Astrocyte (in vitro differentiated cells and primary cell): ENCODE data around the gene FGD5. TPM values are rescaled to one million over a fixed set of nuclear protein-coding genes. Genes with fewer than 3 reads are reported as not detected.

Source experiments
- DNase-seq: peaks from one replicate; pipeline ENCODE4 v3.0.0-alpha.2; 2010; ENCODE audit warnings: low read depth
- FAIRE-seq: peaks from 2 replicates; lab custom pipeline; 2011; peaks lifted over from hg19 to GRCh38; lab: Jason Lieb, UNC
- H2AFZ ChIP-seq: 2 replicates; pipeline ENCODE4 v1.6.0; 2012; ENCODE audit warnings: low read depth, low read length, inconsistent platforms
- H3K27ac ChIP-seq: 2 replicates; pipeline ENCODE4 v1.5.1; 2011; ENCODE audit warnings: low read depth, low read length, inconsistent platforms
- H3K27me3 ChIP-seq: 2 replicates; pipeline ENCODE4 v1.6.0; 2011; ENCODE audit warnings: low read length, inconsistent platforms; ENCODE audit not compliant: insufficient read depth
- H3K36me3 ChIP-seq: 2 replicates; pipeline ENCODE4 v1.5.1; 2011; ENCODE audit warnings: low read length, inconsistent platforms; ENCODE audit not compliant: insufficient read depth
- H3K4me1 ChIP-seq: 2 replicates; pipeline ENCODE4 v1.5.1; 2011; ENCODE audit warnings: low read length, inconsistent platforms; ENCODE audit not compliant: insufficient read depth
- H3K4me2 ChIP-seq: 2 replicates; pipeline ENCODE4 v1.6.0; 2012; ENCODE audit warnings: low read length, inconsistent platforms
- H3K4me3 ChIP-seq: 2 replicates; pipeline ENCODE4 v1.5.1; 2011; ENCODE audit warnings: low read depth, mild to moderate bottlenecking, low read length, inconsistent platforms; ENCODE audit not compliant: insufficient read depth
- H3K79me2 ChIP-seq: 2 replicates; pipeline ENCODE4 v1.6.0; 2012; ENCODE audit warnings: mild to moderate bottlenecking, low read length, inconsistent platforms; ENCODE audit not compliant: insufficient read depth
- H3K9ac ChIP-seq: 2 replicates; pipeline ENCODE4 v1.6.0; 2012; ENCODE audit warnings: mild to moderate bottlenecking, low read length, inconsistent platforms
- H3K9me3 ChIP-seq: 2 replicates; pipeline ENCODE4 v1.5.1; 2012; ENCODE audit warnings: low read depth, mild to moderate bottlenecking, low read length, inconsistent platforms; ENCODE audit not compliant: insufficient read depth
- H4K20me1 ChIP-seq: 2 replicates; pipeline ENCODE4 v1.6.0; 2012; ENCODE audit warnings: low read length, inconsistent platforms; ENCODE audit not compliant: insufficient read depth
- H3K27ac Mint-ChIP-seq: one replicate; pipeline ENCODE4 v1.8.0; 2021; ENCODE audit warnings: mild to moderate bottlenecking, mixed read lengths; ENCODE audit not compliant: unreplicated experiment
- H3K27me3 Mint-ChIP-seq: one replicate; pipeline ENCODE4 v1.8.0; 2021; ENCODE audit warnings: low read depth, mixed read lengths; ENCODE audit not compliant: unreplicated experiment
- H3K36me3 Mint-ChIP-seq: one replicate; pipeline ENCODE4 v1.8.0; 2021; ENCODE audit warnings: low read depth, mixed read lengths; ENCODE audit not compliant: unreplicated experiment
- H3K4me1 Mint-ChIP-seq: one replicate; pipeline ENCODE4 v1.8.0; 2021; ENCODE audit warnings: low read depth, mixed read lengths; ENCODE audit not compliant: unreplicated experiment
- H3K4me3 Mint-ChIP-seq: one replicate; pipeline ENCODE4 v1.8.0; 2021; ENCODE audit warnings: mild to moderate bottlenecking, moderate library complexity, mixed read lengths; ENCODE audit not compliant: unreplicated experiment
- H3K9me3 Mint-ChIP-seq: one replicate; pipeline ENCODE4 v1.8.0; 2021; ENCODE audit warnings: mild to moderate bottlenecking, mixed read lengths; ENCODE audit not compliant: unreplicated experiment
- EZH2 ChIP-seq: IDR thresholded peaks from 2 replicates; pipeline ENCODE4 v1.6.1; 2012; ENCODE audit warnings: mild to moderate bottlenecking, low read length, inconsistent platforms; ENCODE audit not compliant: insufficient read depth
- total RNA-seq: library from RNA; stranded (reverse); gene quantifications from 2 replicates; pipeline ENCODE4 v1.2.1, GENCODE V29; 2021
- TF ChIP-seq, protein P1 (sequence below): IDR thresholded peaks from 2 replicates; pipeline ENCODE4 v1.5.1; 2011; ENCODE audit warnings: low read depth, mild to moderate bottlenecking, inconsistent platforms, low read length, moderate library complexity; ENCODE audit not compliant: insufficient read depth

FGD5 gene
- total RNA-seq, 1 donor from 2014 or later = 2.0 TPM

DNA sequence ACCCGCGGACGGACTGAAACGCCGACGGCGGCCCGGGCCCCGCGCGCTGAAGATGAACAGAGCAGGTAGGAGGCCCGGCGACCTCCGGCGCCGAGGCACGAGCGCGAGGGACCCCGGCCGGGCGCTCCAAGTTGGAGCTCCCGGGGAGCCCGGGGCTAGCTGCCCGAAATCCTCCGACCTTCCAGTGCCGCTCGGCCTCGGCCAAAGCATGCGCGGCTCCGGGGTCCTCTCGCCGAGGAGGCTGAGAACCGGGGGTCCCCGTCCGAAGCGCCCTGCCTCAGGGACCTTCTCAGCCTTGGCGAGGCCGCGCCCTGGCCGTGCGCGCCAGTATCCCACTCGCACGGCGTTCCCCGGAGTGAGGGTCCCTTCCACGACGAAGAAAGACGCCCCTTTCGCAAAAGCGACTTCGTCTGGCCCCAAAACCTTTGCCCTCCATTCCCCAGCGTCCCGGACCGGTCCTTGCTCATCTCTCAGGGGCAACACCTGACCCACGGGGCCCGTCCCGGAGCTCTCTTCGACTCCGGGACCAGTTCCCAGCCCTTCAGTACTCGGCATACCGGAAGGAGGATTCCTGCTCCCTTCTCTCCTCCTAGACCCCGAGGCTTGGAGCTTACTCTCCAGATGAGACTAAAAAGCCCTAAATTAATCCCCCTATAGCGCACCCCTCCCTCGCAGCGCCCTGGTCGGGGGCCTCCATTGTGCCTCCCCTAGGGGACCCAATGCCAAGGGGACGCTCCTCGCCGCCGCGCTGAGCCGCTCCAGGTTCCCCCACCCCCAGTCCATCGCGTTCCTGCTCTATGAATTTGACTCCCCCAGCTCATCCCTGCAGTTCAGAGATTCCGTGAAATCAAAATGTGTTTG lies 7.7 kb upstream of the FGD5 start:
- peak overlapping the region; percentile 18 for H2AFZ ChIP-seq
- no peaks in the 10 kb centered on the region for H4K20me1 ChIP-seq
- no peaks in the 10 kb centered on the region for H3K9me3 ChIP-seq
- no peaks in the 10 kb centered on the region for H3K4me1 ChIP-seq
- H3K4me3 ChIP-seq = peak overlapping the region; percentile 17
- Mint-ChIP-seq H3K27ac (no peak overlapping the region), H3K27me3 (peaks cover 74% of the 10 kb centered on the region), H3K4me3 (peak overlapping the region; percentile 83), H3K4me1 (peaks cover 13% of the 10 kb centered on the region), H3K36me3 (no peaks in the 10 kb centered on the region), H3K9me3 (peaks cover 2% of the 10 kb centered on the region)
- no peak overlapping the region for H3K27ac ChIP-seq
- peaks cover 57% of the 10 kb centered on the region for H3K27me3 ChIP-seq
- no peak for DNase-seq
- no peaks in the 10 kb centered on the region for H3K36me3 ChIP-seq
- H3K79me2 ChIP-seq = no peaks in the 10 kb centered on the region
- H3K9ac ChIP-seq = no peak overlapping the region
- H3K4me2 ChIP-seq = peak overlapping the region; percentile 54
- no peak for FAIRE-seq
- TF ChIP-seq EZH2 = peak; percentile 51
- TF ChIP-seq, protein P1, sequence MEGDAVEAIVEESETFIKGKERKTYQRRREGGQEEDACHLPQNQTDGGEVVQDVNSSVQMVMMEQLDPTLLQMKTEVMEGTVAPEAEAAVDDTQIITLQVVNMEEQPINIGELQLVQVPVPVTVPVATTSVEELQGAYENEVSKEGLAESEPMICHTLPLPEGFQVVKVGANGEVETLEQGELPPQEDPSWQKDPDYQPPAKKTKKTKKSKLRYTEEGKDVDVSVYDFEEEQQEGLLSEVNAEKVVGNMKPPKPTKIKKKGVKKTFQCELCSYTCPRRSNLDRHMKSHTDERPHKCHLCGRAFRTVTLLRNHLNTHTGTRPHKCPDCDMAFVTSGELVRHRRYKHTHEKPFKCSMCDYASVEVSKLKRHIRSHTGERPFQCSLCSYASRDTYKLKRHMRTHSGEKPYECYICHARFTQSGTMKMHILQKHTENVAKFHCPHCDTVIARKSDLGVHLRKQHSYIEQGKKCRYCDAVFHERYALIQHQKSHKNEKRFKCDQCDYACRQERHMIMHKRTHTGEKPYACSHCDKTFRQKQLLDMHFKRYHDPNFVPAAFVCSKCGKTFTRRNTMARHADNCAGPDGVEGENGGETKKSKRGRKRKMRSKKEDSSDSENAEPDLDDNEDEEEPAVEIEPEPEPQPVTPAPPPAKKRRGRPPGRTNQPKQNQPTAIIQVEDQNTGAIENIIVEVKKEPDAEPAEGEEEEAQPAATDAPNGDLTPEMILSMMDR = no peak

DNA sequence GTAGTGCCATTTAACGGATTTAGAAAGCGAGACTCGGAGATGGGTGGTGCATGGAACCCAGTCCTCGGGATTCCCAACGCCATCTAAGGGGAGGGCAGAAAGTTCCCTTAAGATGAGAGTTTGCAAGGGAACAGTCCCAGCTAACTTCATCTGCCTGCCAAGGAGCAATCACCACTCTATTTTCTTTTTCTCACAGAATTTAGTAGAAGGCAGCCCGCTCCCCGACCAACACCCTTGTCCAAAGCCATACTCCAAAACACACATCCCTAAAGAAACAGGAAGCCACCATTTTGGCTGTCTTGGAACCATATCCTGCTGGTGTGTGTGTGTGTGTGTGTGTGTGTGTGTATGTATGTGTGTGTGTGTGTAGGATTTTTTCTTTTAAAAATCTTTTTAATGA lies 7.1 kb upstream of the FGD5 start:
- H3K27ac ChIP-seq = no peak overlapping the region
- TF ChIP-seq, protein P1 = no peak
- no peak for TF ChIP-seq EZH2
- H3K27me3 ChIP-seq = peaks cover 57% of the 10 kb centered on the region
- H3K4me3 ChIP-seq = no peak overlapping the region
- peaks cover 7% of the 10 kb centered on the region for H3K4me1 Mint-ChIP-seq
- DNase-seq (no peak), FAIRE-seq (no peak)
- no peak overlapping the region for H2AFZ ChIP-seq
- H3K27me3 Mint-ChIP-seq = peaks cover 72% of the 10 kb centered on the region
- no peak overlapping the region for H3K9ac ChIP-seq
- no peaks in the 10 kb centered on the region for H3K79me2 ChIP-seq
- H3K9me3 ChIP-seq = no peaks in the 10 kb centered on the region
- no peaks in the 10 kb centered on the region for H3K4me1 ChIP-seq
- no peaks in the 10 kb centered on the region for H3K36me3 ChIP-seq
- no peaks in the 10 kb centered on the region for H3K36me3 Mint-ChIP-seq
- H4K20me1 ChIP-seq = no peaks in the 10 kb centered on the region
- no peak overlapping the region for H3K27ac Mint-ChIP-seq
- peak overlapping the region; percentile 83 for H3K4me3 Mint-ChIP-seq
- H3K9me3 Mint-ChIP-seq = peaks cover 2% of the 10 kb centered on the region
- H3K4me2 ChIP-seq = peak overlapping the region; percentile 54

DNA sequence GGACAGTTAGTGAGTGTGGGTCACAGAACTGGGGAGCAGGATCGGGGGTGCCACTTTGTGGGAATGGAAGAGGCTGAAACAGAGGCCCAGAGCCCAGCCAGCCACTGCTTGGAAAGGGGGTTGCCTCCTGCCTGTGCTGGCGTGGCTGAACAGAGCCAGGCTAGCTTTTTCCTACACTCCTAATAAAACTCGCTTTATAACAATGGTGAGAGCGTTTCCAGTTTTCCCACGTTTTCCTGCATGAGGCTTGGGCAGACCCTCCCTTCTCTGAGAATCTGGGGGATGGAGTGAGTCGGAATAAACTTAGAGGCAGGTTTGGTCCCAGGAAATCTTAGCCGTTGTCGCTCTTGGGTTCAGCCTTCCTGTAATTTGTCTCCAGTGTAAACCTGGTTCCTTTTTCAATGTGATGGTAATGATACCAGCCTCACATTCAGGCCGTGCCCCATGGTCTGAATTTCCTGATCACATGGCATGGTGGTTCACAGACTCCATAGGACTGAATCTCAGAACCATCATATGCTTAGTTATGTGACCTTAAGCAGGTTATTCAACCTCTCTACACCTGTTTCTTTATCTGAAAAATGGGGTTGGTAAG lies 6.5 kb upstream of the FGD5 start:
- Mint-ChIP-seq H3K9me3 (peaks cover 2% of the 10 kb centered on the region), H3K4me3 (no peak overlapping the region), H3K27me3 (peaks cover 69% of the 10 kb centered on the region), H3K4me1 (peaks cover 2% of the 10 kb centered on the region), H3K27ac (no peak overlapping the region), H3K36me3 (no peaks in the 10 kb centered on the region)
- no peak for TF ChIP-seq EZH2
- TF ChIP-seq, protein P1 = no peak
- no peak overlapping the region for H3K9ac ChIP-seq
- peaks cover 57% of the 10 kb centered on the region for H3K27me3 ChIP-seq
- no peaks in the 10 kb centered on the region for H3K79me2 ChIP-seq
- H3K4me2 ChIP-seq = no peak overlapping the region
- no peaks in the 10 kb centered on the region for H4K20me1 ChIP-seq
- no peaks in the 10 kb centered on the region for H3K9me3 ChIP-seq
- H3K4me1 ChIP-seq = no peaks in the 10 kb centered on the region
- DNase-seq (no peak), FAIRE-seq (no peak)
- no peak overlapping the region for H2AFZ ChIP-seq
- H3K4me3 ChIP-seq = no peak overlapping the region
- H3K36me3 ChIP-seq = no peaks in the 10 kb centered on the region
- H3K27ac ChIP-seq = no peak overlapping the region
